Skeletal muscle tissue (tissue), 4 donors: ENCODE measurements around the gene DNAJC16. TPM values are rescaled to one million over a fixed set of nuclear protein-coding genes. Genes with fewer than 3 reads are reported as not detected.

Experiments used
- H3K27ac ChIP-seq: one replicate; pipeline ENCODE4 v1.7.0; 2013; ENCODE audit warnings: mild to moderate bottlenecking, low read depth, low read length, inconsistent platforms
- H3K27me3 ChIP-seq, 3 donors: one replicate each; pipeline ENCODE4 v1.7.0; 2013; ENCODE audit warnings: low read length in 3 of 3; ENCODE audit not compliant: control insufficient read depth in 3 of 3, insufficient read depth in 3 of 3
- H3K36me3 ChIP-seq, 3 donors: one replicate each; pipeline ENCODE4 v1.7.0; 2013; ENCODE audit warnings: low read length in 3 of 3; ENCODE audit not compliant: control insufficient read depth in 3 of 3, insufficient read depth in 3 of 3
- H3K4me1 ChIP-seq, 3 donors: one replicate each; pipeline ENCODE4 v1.7.0; 2013; ENCODE audit warnings: low read length in 3 of 3, mild to moderate bottlenecking in 3 of 3; ENCODE audit not compliant: control insufficient read depth in 3 of 3, insufficient read depth in 3 of 3
- H3K4me3 ChIP-seq, 3 donors: one replicate each; pipeline ENCODE4 v1.7.0; 2013; ENCODE audit warnings: low read length in 3 of 3
- H3K9ac ChIP-seq, 3 donors: one replicate each; pipeline ENCODE4 v1.7.0; 2013; ENCODE audit warnings: low read length in 3 of 3, mild to moderate bottlenecking in 3 of 3, moderate library complexity in 2 of 3, low read depth in 1 of 3
- H3K9me3 ChIP-seq, 3 donors: one replicate each; pipeline ENCODE4 v1.7.0; 2013; ENCODE audit warnings: low read length in 3 of 3; ENCODE audit not compliant: control insufficient read depth in 3 of 3
- total RNA-seq: library from RNA; depleted of rRNA; stranded (reverse); fragments of >200 nt; gene quantifications from one replicate; pipeline ENCODE4 v1.2.3, GENCODE V29; 2014
- donor health status: Osteomylitis.

DNAJC16 gene
- total RNA-seq, 1 donor from 2014 or later, result 16.7 TPM

DNA sequence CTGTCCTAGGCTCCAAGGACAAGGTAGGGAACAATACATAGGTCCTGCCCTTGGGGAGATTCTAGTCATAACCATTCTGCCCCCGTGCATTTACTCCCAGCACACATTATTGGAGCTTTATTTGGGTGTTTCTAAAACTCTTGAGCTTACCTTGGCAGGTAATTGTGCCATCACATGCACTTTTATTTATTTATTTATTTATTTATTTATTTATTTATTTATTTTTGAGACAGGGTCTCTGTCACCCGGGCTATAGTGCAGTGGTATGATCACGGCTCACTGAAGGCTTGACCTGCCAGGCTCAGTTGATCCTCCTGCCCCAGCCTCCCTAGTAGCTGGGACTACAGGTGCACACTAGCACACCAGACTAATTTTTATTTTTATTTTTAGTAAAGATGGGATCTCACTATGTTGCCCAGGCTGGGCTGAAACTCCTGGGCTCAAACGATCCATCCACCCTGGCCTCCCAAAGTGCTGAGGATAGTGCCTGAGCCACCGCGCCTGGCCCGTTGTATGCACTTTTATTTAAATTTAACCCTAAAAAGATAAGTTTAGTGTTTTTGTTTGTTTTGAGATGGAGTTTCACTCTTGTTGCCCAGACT lies 49.0 kb downstream of the DNAJC16 start:
- Histone ChIP-seq H3K9me3 (no peaks in the 10 kb centered on the region), H3K27me3 (no peaks in the 10 kb centered on the region), H3K4me3 (no peak overlapping the region), H3K4me1 (peaks cover 26 to 46% (median 28%) of the 10 kb centered on the region in 3 donors), H3K27ac (peak overlapping the region; percentile 25), H3K9ac (no peak overlapping the region), H3K36me3 (peaks cover 0 to 7% (median 2%) of the 10 kb centered on the region in 3 donors)

DNA sequence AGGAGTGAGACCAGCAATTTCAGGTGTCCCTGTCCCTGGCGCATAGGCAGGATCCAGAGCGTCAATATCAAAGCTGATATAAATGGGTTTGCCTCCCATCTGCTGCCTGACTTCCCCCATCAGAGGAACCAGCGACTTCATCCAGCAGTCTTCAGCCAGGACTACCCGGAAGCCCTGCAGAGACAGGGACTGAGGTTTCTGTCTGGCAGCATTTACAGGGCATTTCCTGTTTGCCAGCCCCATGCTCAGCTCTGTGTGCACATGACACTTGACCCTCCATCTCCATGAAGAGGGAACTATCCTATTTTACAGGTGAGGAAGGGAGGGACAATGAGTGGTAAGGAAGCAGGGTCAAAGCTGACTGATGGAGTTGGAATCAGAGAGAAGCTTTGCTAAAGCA lies 51.0 kb downstream of the DNAJC16 start:
- H3K4me3 ChIP-seq, result no peak overlapping the region
- peaks cover 28 to 48% (median 34%) of the 10 kb centered on the region in 3 donors for H3K4me1 ChIP-seq
- H3K9ac ChIP-seq, result peak overlapping the region in 2 of 3 donors; percentile 26 to 40
- peaks cover 0 to 2% (median 0%) of the 10 kb centered on the region in 3 donors for H3K36me3 ChIP-seq
- no peaks in the 10 kb centered on the region for H3K9me3 ChIP-seq
- peak overlapping the region; percentile 95 for H3K27ac ChIP-seq
- H3K27me3 ChIP-seq, result no peaks in the 10 kb centered on the region

DNA sequence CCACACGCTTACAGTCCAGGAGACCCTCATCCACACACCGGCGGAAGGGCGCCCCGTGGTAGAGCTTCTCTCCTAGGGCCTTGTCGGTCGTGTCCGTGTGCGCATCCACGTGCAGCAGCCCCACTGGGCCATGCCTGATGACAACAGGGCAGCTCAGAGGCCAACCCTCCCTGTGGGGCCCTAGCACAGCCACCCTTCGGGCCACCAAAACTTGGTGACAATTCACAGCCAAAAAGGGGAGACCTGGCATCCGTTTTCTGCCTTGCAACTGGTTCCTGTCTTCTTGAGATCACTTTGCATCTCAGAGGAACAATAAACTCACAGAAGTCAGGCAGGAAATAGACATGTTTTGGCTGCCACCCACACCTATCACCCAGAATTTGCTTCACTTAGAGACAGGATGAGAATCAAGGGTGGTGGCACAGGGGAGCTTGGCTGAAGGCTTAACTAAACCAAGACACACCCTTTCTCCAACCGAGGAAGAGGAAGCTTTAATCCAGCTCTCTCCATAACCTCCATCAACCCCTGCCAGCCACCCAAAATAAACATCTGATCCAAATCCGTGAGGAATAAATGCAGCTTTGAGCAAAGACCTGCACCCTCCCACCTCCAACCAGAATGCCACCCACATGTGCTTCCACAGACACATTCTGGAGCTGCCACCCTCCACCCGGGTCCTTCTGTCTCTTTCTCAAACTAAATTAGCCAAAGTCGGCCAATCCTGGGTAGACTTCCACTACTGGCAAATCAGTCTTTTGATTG lies 52.5 kb downstream of the DNAJC16 start:
- no peaks in the 10 kb centered on the region for H3K9me3 ChIP-seq
- no peaks in the 10 kb centered on the region for H3K27me3 ChIP-seq
- peak overlapping the region; percentile 95 for H3K27ac ChIP-seq
- peaks cover 0 to 2% (median 0%) of the 10 kb centered on the region in 3 donors for H3K36me3 ChIP-seq
- H3K9ac ChIP-seq, result peak overlapping the region; percentile 64 to 77 (median 74)
- H3K4me1 ChIP-seq, result peaks cover 40 to 62% (median 45%) of the 10 kb centered on the region in 3 donors
- peak overlapping the region; percentile 40 to 55 (median 55) for H3K4me3 ChIP-seq

DNA sequence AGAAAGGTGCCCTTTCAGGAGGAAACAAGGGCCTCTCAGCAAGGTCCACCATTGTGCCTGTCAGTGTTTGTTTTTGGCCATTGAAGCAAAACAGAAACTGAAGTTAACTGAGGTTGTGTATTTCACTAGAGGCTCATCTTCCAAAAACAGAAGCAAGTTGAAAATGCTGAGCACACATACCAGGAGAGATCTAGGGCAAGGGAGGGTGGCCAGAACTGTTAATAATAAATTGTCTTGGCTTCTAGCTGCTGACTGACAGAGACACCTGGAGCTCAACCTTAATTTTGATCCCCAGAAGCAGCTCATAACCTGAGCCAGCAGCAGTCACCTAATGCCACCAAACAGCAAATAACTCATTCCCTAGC lies 53.0 kb downstream of the DNAJC16 start:
- Histone ChIP-seq H3K4me3 (peak overlapping the region; percentile 40 to 55 (median 55)), H3K27ac (peak overlapping the region; percentile 95), H3K36me3 (peaks cover 0 to 2% (median 0%) of the 10 kb centered on the region in 3 donors), H3K9ac (peak overlapping the region; percentile 64 to 77 (median 74)), H3K27me3 (no peaks in the 10 kb centered on the region), H3K9me3 (no peaks in the 10 kb centered on the region), H3K4me1 (peaks cover 40 to 63% (median 46%) of the 10 kb centered on the region in 3 donors)

DNA sequence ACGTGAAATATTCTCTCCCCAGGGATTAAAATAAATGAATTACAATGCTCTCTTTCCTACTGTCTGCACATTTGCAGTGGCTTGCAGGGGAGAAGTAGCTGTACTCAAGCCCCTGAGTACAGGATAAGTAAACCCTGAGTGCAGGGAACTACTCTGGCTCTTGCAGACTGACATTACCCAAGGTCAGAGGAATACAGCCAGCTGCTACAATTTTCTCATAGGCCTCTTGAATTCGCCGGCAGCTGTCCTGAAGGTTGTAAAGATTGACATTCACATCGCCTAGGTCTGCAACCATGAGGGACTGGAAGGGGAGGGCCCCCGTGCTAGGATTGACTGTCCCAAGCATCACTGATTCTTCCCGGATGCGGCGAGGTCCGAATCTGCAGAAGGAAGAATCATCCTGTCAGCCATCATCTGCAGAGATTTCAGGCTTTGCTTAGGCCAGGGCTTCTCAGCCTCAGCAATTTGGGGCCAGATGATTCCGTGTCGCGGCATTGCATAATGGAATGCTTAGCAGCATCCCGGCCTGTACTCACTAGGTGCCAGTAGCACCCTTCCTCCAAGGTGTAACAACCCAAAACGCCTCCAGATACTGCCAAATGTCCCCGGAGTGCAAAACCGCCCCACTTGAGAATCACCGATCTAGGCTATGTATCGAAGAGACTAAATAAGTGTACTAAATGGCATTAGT lies 56.5 kb downstream of the DNAJC16 start:
- peak overlapping the region; percentile 13 to 31 (median 22) for H3K4me3 ChIP-seq
- H3K27ac ChIP-seq, result peak overlapping the region; percentile 74
- no peaks in the 10 kb centered on the region for H3K9me3 ChIP-seq
- H3K4me1 ChIP-seq, result peaks cover 27 to 52% (median 38%) of the 10 kb centered on the region in 3 donors
- H3K27me3 ChIP-seq, result no peaks in the 10 kb centered on the region
- H3K9ac ChIP-seq, result peak overlapping the region; percentile 24 to 66 (median 50)
- H3K36me3 ChIP-seq, result peaks cover 0 to 2% (median 0%) of the 10 kb centered on the region in 3 donors

DNA sequence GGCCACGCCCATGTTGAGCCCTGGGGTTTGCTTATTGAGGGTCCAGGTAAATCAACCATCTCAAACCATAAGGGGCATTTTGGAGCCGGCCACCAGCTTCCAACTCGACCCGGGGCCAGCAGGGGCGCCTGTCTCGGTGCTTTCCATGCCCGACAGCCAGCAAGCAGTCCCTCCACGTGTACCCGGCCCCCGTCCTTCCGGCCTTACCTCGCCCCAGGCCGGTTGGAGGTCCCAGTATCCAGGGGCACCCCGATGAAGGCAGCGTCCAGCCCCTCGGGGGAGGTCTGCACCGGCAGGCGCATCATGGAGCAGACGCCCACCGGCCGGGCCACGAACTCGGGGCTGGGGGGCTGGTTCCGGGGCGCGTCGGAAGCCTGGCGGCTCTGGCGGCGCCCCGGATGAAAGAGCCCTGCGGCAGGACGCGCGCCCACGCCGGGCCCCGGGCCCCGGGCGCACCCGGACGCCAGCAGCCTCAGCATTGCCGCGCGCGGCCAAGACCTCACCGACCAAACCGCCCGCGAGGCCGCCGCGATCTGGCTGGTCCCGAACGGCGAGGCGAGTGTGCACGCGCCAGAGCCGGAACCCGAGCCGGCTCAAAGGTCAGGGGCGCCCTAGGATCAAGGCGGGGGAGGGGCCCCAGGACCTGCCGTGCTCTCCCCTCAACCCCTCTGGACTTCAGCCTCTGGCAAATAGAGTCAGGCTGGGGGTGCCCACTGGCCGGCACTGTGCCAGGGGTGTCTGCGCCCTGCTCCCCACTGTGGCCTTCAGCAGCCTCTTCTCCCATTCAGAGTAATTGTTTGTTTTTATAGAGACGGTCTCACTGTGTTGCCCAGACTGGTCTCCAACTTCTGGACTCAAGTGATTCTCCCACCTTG lies 58.1 kb downstream of the DNAJC16 start, which contains the start of gene AGMAT:
TSS of gene AGMAT (minus strand) at position 563 of the 875 bp plus-strand sequence. CDS start at position 479, 84 bp downstream.
- Histone ChIP-seq H3K9me3 (no peaks in the 10 kb centered on the region), H3K4me3 (peak within 1 kb of the TSS; percentile 4 to 68 (median 66)), H3K9ac (peak within 1 kb of the TSS; percentile 62 to 83 (median 68)), H3K36me3 (no peaks in the 10 kb centered on the region), H3K27me3 (no peaks in the 10 kb centered on the region), H3K4me1 (peaks cover 14 to 38% (median 26%) of the 10 kb centered on the region in 3 donors), H3K27ac (peak within 1 kb of the TSS; percentile 74)

DNA sequence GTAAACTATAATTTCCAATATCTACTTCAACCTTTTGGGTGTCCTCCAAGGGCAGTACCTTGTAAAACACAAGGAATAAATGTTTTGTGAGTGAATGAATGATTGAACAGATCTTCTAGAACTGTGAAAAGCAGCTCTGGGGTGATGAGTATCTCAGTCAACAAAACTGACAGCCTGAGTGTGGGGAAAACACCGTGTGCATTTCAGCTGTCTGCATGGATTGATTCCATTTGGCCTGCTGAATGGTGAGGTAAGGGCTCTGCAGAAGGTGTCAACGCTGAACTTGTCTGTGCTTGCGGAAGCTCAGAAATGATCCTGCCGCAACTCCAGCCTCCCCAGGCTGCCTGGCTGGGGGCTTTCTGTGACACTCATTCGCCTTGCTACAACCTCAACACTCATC lies 65.6 kb downstream of the DNAJC16 start:
- H3K27me3 ChIP-seq, result no peaks in the 10 kb centered on the region
- H3K4me3 ChIP-seq, result no peak overlapping the region
- H3K36me3 ChIP-seq, result no peaks in the 10 kb centered on the region
- H3K9me3 ChIP-seq, result no peaks in the 10 kb centered on the region
- peak overlapping the region; percentile 64 for H3K27ac ChIP-seq
- H3K4me1 ChIP-seq, result peaks cover 9 to 11% (median 10%) of the 10 kb centered on the region in 3 donors
- peak overlapping the region in 2 of 3 donors; percentile 40 to 63 for H3K9ac ChIP-seq

DNA sequence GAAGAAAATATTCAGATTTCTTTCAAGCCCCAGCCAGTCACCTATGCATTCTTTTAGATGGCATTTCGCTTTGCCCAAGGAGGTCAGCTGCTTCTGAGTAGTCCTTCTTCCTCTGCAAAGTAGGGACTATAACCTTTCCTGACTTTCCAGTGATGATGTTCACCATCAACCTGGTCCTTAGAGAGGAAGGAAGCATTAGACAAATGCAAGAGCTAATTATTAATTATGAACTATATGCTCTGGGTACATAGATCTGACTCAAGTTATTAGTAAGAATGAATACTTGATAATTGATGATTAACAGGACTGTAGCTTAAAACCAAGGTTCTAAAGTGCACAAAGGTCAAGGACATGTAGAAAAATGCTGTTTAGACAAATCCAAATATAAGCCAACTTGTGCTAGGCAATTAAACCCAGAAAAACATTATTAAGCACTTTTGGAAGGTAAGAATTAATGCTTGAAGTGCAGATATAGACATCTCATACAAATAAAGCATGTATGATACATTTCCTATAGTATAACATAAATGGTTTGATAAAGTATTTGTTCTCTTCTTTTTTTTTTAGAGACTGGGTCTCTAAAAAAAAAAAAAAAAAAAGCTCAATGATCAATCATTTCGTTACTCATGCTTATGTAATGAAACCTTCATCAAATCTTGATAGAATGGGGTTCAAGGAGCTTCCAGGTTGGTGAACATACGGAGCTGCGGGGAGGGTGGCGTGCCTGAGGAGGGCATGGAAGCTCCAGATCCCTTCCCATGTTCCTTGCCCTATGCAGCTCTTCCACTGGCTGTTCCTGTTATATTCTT lies 69.4 kb downstream of the DNAJC16 start:
- Histone ChIP-seq H3K9me3 (no peaks in the 10 kb centered on the region), H3K4me1 (peaks cover 19 to 30% (median 21%) of the 10 kb centered on the region in 3 donors), H3K27ac (peak overlapping the region; percentile 88), H3K36me3 (no peaks in the 10 kb centered on the region), H3K9ac (peak overlapping the region in 2 of 3 donors; percentile 24 to 55), H3K4me3 (no peak overlapping the region), H3K27me3 (no peaks in the 10 kb centered on the region)
